Activated naive CD4-positive, alpha-beta T cell treated with anti-CD3 and anti-CD28 coated beads, Interleukin-2, amount 50 U/mL, for 24 hours (primary cell): ENCODE data around the gene AP3B2.
A peak's percentile ranks its signal among the peaks of the same experiment; 100 is the strongest.

Experiments used
- H3K27ac Mint-ChIP-seq: one replicate; pipeline ENCODE4 v1.8.0; 2021; ENCODE audit warnings: mild to moderate bottlenecking, mixed read lengths
- H3K27me3 Mint-ChIP-seq: one replicate; pipeline ENCODE4 v1.8.0; 2021; ENCODE audit warnings: mixed read lengths
- H3K36me3 Mint-ChIP-seq: one replicate; pipeline ENCODE4 v1.8.0; 2021; ENCODE audit warnings: mixed read lengths
- H3K4me1 Mint-ChIP-seq: one replicate; pipeline ENCODE4 v1.8.0; 2021; ENCODE audit warnings: mixed read lengths
- H3K4me3 Mint-ChIP-seq: one replicate; pipeline ENCODE4 v1.8.0; 2021; ENCODE audit warnings: mild to moderate bottlenecking, mixed read lengths
- H3K9me3 Mint-ChIP-seq: one replicate; pipeline ENCODE4 v1.8.0; 2021; ENCODE audit warnings: mixed read lengths

AP3B2 gene

DNA sequence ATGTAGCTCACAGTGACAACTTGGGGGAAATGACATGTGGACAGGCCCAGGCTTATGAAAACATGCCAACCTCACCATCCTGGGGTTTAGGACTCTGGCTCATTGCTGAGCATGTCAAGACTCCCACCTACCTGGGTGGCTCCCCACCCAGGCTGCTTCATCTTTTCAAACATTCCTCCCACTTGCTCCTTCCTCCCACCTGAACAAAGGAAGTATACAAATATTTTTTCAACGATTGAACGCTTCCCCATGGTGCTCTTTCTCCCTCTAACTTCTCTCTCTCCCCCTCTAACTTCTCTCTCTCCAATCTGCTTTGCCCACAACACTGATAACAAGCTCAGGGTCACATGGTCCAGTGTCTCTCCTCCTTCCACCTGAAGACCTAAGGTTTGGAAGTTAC, 34.8 kb downstream of the AP3B2 start:
- H3K4me3 Mint-ChIP-seq, result no peak overlapping the region
- no peaks in the 10 kb centered on the region for H3K36me3 Mint-ChIP-seq
- no peaks in the 10 kb centered on the region for H3K9me3 Mint-ChIP-seq
- H3K27me3 Mint-ChIP-seq, result no peaks in the 10 kb centered on the region
- H3K27ac Mint-ChIP-seq, result no peak overlapping the region
- H3K4me1 Mint-ChIP-seq, result peaks cover 4% of the 10 kb centered on the region

GRCh38 chr15:82670699-82671098, 39.0 kb downstream of the AP3B2 start:
- H3K36me3 Mint-ChIP-seq, result no peaks in the 10 kb centered on the region
- no peaks in the 10 kb centered on the region for H3K9me3 Mint-ChIP-seq
- no peaks in the 10 kb centered on the region for H3K27me3 Mint-ChIP-seq
- H3K27ac Mint-ChIP-seq, result no peak overlapping the region
- H3K4me3 Mint-ChIP-seq, result no peak overlapping the region
- H3K4me1 Mint-ChIP-seq, result no peaks in the 10 kb centered on the region

DNA sequence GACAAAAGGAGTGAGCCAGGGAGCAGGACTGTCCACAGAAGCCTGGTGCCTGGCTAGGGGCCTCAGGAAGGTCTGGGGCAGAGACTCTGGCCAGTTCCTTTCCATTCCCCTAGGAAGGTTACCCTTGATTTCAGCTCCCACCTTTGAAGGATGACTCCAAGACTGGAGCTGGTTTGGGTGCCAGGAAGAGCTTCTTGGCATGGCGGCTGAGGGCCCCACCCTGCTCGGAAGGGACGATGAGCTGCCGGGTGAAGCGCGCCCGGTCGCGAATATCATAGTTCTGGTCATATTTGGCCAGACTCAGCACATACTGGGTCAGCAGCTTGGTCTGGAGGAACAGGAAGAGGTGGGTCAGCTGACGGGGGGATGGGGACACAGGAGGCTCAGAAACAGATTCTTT, 43.1 kb downstream of the AP3B2 start:
- Mint-ChIP-seq H3K27ac (no peak overlapping the region), H3K4me1 (no peaks in the 10 kb centered on the region), H3K27me3 (peaks cover 7% of the 10 kb centered on the region), H3K36me3 (no peaks in the 10 kb centered on the region), H3K4me3 (no peak overlapping the region), H3K9me3 (no peaks in the 10 kb centered on the region)

DNA sequence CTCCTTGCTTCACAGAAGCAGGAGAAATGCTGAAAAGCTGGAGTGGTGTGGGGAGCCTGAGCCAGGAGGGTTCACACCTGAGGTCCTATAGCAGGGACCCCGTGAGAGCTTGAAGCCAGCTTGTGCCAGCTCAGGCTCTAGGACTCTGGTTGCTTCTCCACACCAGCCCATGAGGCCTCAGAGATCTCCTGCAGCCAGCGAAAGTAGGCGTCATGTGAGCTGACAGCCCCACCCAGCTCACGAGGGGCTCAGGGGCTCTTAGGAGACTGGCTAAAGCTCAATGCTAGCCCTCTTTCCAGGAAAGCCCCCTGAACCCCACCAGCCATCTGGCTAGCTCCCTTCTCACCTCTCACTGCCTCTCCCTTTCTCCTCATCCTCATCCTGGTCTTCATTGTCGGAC, 45.7 kb downstream of the AP3B2 start:
- Mint-ChIP-seq H3K4me3 (no peak overlapping the region), H3K27me3 (peaks cover 7% of the 10 kb centered on the region), H3K4me1 (no peaks in the 10 kb centered on the region), H3K27ac (no peak overlapping the region), H3K9me3 (no peaks in the 10 kb centered on the region), H3K36me3 (no peaks in the 10 kb centered on the region)

DNA sequence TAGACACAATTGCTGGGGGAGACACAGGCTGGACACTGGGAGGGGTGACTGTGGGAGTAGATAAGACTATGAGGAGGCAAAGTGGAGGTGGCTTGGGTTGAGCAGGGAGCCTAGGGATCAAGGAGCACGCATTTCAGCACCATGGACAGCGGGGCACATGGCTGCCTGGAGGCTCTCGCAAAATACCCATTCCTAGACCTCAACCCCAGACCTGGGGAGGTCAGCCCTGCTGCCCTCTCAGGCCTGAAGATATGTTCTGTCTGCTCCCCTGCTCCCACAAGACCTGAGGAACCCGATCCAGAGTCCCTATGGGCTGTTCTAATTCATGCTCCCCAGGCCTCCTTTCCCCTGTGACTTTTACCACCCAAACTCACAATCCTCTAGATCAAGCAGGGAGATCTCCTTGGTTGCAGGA, 46.5 kb downstream of the AP3B2 start:
- H3K4me3 Mint-ChIP-seq, result no peak overlapping the region
- no peaks in the 10 kb centered on the region for H3K9me3 Mint-ChIP-seq
- no peaks in the 10 kb centered on the region for H3K4me1 Mint-ChIP-seq
- no peaks in the 10 kb centered on the region for H3K36me3 Mint-ChIP-seq
- H3K27ac Mint-ChIP-seq, result no peak overlapping the region
- peaks cover 7% of the 10 kb centered on the region for H3K27me3 Mint-ChIP-seq

- no peak overlapping the region for H3K4me3 Mint-ChIP-seq
- H3K27me3 Mint-ChIP-seq, result peaks cover 7% of the 10 kb centered on the region
- H3K9me3 Mint-ChIP-seq, result no peaks in the 10 kb centered on the region
- H3K4me1 Mint-ChIP-seq, result no peaks in the 10 kb centered on the region
- H3K36me3 Mint-ChIP-seq, result no peaks in the 10 kb centered on the region
- no peak overlapping the region for H3K27ac Mint-ChIP-seq
These were observed 47.0 kb downstream of the AP3B2 start for GRCh38 chr15:82662641-82663040.

DNA sequence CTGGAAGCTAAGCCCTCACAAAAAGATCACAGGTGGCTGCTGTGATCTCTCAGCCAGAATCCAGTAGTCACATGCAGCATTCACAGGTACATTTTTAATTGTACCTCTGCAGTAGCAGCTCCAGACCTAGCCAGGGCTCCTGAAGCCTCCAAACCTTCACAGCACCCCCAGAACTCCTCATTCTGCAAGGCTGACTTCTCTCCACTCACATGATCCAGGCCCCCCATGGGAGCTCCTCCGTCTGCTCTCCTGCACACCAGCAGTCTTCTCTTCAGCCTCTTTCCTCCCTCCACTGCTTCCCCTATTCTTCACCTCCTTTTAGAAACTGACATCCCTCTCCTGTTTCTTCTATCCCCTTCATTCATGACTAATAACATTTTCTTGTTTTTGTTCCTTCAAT, 49.3 kb downstream of the AP3B2 start:
- H3K36me3 Mint-ChIP-seq, result no peaks in the 10 kb centered on the region
- no peak overlapping the region for H3K4me3 Mint-ChIP-seq
- no peak overlapping the region for H3K27ac Mint-ChIP-seq
- H3K9me3 Mint-ChIP-seq, result no peaks in the 10 kb centered on the region
- no peaks in the 10 kb centered on the region for H3K4me1 Mint-ChIP-seq
- H3K27me3 Mint-ChIP-seq, result peaks cover 7% of the 10 kb centered on the region

GRCh38 chr15:82656641-82657266, 52.9 kb downstream of the AP3B2 start:
- no peaks in the 10 kb centered on the region for H3K4me1 Mint-ChIP-seq
- peaks cover 1% of the 10 kb centered on the region for H3K27me3 Mint-ChIP-seq
- no peak overlapping the region for H3K4me3 Mint-ChIP-seq
- H3K9me3 Mint-ChIP-seq, result no peaks in the 10 kb centered on the region
- H3K27ac Mint-ChIP-seq, result no peak overlapping the region
- no peaks in the 10 kb centered on the region for H3K36me3 Mint-ChIP-seq

DNA sequence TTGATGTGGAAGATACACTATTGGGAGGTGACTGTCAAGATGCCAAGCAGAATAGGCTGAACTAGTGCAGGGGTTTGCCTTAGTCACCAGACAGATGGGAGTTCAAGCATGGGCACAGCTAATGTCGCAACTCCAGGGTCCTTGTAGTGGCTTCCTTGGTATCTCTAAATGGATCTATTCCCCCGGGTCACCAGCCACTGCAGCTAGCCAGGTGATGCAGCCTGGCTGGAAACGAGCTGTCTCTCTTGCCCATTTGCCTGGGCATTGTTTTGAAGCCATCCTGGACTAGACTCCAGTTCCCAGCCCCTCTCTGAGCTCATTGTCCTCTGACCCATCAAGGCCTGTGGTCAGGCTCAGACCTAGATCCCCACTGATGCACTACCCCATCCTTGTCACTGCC, 54.1 kb downstream of the AP3B2 start:
- Mint-ChIP-seq H3K4me1 (no peaks in the 10 kb centered on the region), H3K27ac (no peak overlapping the region), H3K36me3 (no peaks in the 10 kb centered on the region), H3K27me3 (peaks cover 3% of the 10 kb centered on the region), H3K9me3 (no peaks in the 10 kb centered on the region), H3K4me3 (no peak overlapping the region)

- Mint-ChIP-seq H3K4me1 (no peaks in the 10 kb centered on the region), H3K4me3 (no peak overlapping the region), H3K27ac (no peak overlapping the region), H3K27me3 (peaks cover 8% of the 10 kb centered on the region), H3K9me3 (no peaks in the 10 kb centered on the region), H3K36me3 (no peaks in the 10 kb centered on the region)
These were observed 56.0 kb downstream of the AP3B2 start for GRCh38 chr15:82653483-82654168.

DNA sequence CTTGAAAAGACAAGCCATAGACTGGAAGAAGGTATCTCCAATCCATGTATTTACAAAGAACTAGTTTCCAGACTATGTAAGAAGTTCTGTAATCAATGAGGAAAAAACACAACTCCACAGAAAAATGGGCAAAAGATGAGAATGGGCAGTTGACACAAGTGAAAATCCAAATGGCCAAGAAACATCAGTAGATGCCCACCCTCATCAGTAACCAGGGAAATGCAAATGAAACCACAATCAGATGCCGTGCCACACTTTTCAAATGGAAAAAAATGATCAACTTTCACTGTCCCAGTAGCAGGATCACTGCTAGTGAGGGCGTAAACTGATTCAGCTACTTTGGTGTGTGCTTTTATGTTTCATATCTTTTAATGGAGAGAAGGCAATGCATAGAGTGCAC, 58.0 kb downstream of the AP3B2 start:
- Mint-ChIP-seq H3K36me3 (no peaks in the 10 kb centered on the region), H3K27ac (no peak overlapping the region), H3K4me1 (no peaks in the 10 kb centered on the region), H3K4me3 (no peak overlapping the region), H3K9me3 (no peaks in the 10 kb centered on the region), H3K27me3 (peaks cover 8% of the 10 kb centered on the region)

DNA sequence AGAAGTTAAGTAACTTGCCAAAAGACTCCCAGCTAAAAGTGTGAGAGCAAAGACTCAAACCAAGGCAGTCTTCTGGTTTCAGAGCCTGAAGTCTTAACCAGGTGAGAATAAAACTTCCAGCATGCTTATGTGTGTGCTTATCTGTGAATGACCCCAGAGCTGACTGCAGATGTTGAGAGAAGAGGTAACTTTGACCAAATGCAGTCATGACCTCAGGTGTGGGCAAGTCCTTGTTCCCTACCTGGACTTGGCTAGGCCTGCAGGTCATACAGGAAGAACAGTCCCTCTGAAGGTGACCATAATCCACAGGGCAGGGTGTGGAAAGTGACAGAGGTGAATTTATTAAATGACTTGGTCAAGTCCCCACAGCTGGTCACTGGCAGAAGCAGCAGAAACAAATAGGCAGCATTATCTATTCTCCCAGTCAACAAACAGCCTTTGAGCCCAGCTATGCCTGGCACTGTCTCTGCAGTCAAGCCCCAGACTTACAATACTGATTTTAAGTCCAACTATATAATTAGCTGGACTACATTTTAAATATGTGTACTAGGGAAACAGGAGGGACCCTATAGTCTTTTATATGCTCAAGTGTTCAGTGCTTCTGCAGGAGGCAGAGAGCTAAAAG, 59.5 kb downstream of the AP3B2 start:
- no peak overlapping the region for H3K27ac Mint-ChIP-seq
- H3K27me3 Mint-ChIP-seq, result peaks cover 10% of the 10 kb centered on the region
- H3K9me3 Mint-ChIP-seq, result no peaks in the 10 kb centered on the region
- H3K36me3 Mint-ChIP-seq, result no peaks in the 10 kb centered on the region
- H3K4me3 Mint-ChIP-seq, result no peak overlapping the region
- peaks cover 4% of the 10 kb centered on the region for H3K4me1 Mint-ChIP-seq

GRCh38 chr15:82649226-82649999, 60.3 kb downstream of the AP3B2 start:
- Mint-ChIP-seq H3K4me1 (peaks cover 4% of the 10 kb centered on the region), H3K4me3 (peak overlapping the region; percentile 5), H3K27me3 (peaks cover 16% of the 10 kb centered on the region), H3K27ac (no peak overlapping the region), H3K36me3 (no peaks in the 10 kb centered on the region), H3K9me3 (no peaks in the 10 kb centered on the region)

- H3K4me1 Mint-ChIP-seq, result peaks cover 4% of the 10 kb centered on the region
- H3K36me3 Mint-ChIP-seq, result no peaks in the 10 kb centered on the region
- H3K9me3 Mint-ChIP-seq, result no peaks in the 10 kb centered on the region
- peaks cover 21% of the 10 kb centered on the region for H3K27me3 Mint-ChIP-seq
- H3K27ac Mint-ChIP-seq, result peak overlapping the region; percentile 21
- peak overlapping the region; percentile 64 for H3K4me3 Mint-ChIP-seq
These were observed 61.2 kb downstream of the AP3B2 start for GRCh38 chr15:82648257-82649103.

DNA sequence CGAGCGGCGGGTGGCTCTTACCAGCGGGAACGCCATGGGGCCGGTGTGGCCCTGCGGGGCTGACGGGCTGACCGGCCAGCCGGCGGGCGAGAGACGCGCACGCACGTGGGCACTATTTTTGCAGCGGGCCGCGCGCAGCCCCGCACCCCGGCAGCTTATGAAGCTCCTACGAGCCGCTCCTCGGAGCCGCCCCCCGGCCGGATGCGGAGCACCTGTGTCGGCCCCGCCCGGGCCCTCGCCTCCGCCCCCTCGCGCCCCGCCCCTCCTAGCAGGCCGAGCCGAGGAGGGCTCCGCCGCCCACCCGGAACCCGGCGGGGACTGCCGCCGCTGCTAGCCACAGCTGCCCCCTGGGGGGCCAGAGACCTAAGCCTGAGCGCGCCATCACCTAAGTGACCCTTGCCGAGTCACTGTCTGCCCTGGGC, 61.8 kb downstream of the AP3B2 start:
- Mint-ChIP-seq H3K4me3 (peak overlapping the region; percentile 64), H3K27ac (no peak overlapping the region), H3K9me3 (no peaks in the 10 kb centered on the region), H3K4me1 (peaks cover 4% of the 10 kb centered on the region), H3K36me3 (no peaks in the 10 kb centered on the region), H3K27me3 (peaks cover 22% of the 10 kb centered on the region)
